SK-N-MC (cell line): ENCODE results near the gene ZSCAN16.

Experiments
- EZH2 ChIP-seq: fragments of 200-600 bp; sonication (generic); IDR thresholded peaks from one replicate; pipeline ENCODE4 v1.6.1; 2017; ENCODE audit warnings: antibody characterized with exemption
- POLR2AphosphoS5 ChIP-seq: IDR thresholded peaks from 2 replicates; pipeline ENCODE4 v1.6.1; 2012; ENCODE audit warnings: mild to moderate bottlenecking, low read depth, low read length, borderline replicate concordance

- TF ChIP-seq EZH2 (no peak), POLR2AphosphoS5 (no peak)
Measured at GRCh38 chr6:28142446-28142845, 18.0 kb downstream of the ZSCAN16 start.
